KMS-11 (cell line): Measurements from ENCODE around the gene ALDH3B1.
A peak's percentile ranks its signal among the peaks of the same experiment; 100 is the strongest.

Source experiments
- H2AFZ ChIP-seq: fragments of 200-600 bp; sonication (generic); 2 replicates; pipeline ENCODE4 v1.6.1; 2016; ENCODE audit warnings: antibody characterized with exemption, mixed run types, low read depth
- H3K27ac ChIP-seq: fragments of 200-600 bp; sonication (generic); 2 replicates; pipeline ENCODE4 v1.6.1; 2016; ENCODE audit warnings: mild to moderate bottlenecking, mixed run types
- H3K27me3 ChIP-seq: fragments of 200-600 bp; sonication (generic); 2 replicates; pipeline ENCODE4 v1.6.1; 2017; ENCODE audit warnings: mild to moderate bottlenecking, low read depth, mixed run types, moderate library complexity; ENCODE audit not compliant: insufficient read depth
- H3K36me3 ChIP-seq: fragments of 200-600 bp; sonication (generic); 2 replicates; pipeline ENCODE4 v1.6.1; 2017; ENCODE audit warnings: mild to moderate bottlenecking, mixed run types; ENCODE audit not compliant: insufficient read depth
- H3K4me1 ChIP-seq: fragments of 200-600 bp; sonication (generic); 2 replicates; pipeline ENCODE4 v1.6.1; 2016; ENCODE audit warnings: mild to moderate bottlenecking, low read depth, mixed run types; ENCODE audit not compliant: poor library complexity, severe bottlenecking
- H3K4me2 ChIP-seq: fragments of 200-600 bp; sonication (generic); 2 replicates; pipeline ENCODE4 v1.7.0; 2016; ENCODE audit warnings: mild to moderate bottlenecking, mixed run types
- H3K4me3 ChIP-seq: fragments of 200-600 bp; sonication (generic); IDR thresholded peaks from 2 replicates; pipeline ENCODE4 v1.6.1; 2017; ENCODE audit warnings: low read depth, low read length, mixed read lengths; ENCODE audit not compliant: insufficient read depth
- H3K79me2 ChIP-seq: fragments of 200-600 bp; sonication (generic); 2 replicates; pipeline ENCODE4 v1.6.1; 2016; ENCODE audit warnings: low read depth, mixed run types; ENCODE audit not compliant: insufficient read depth
- H3K9ac ChIP-seq: fragments of 200-600 bp; sonication (generic); 2 replicates; pipeline ENCODE4 v1.6.1; 2016; ENCODE audit warnings: mild to moderate bottlenecking, mixed run types
- H4K20me1 ChIP-seq: fragments of 200-600 bp; sonication (generic); 2 replicates; pipeline ENCODE4 v1.6.1; 2016; ENCODE audit warnings: mild to moderate bottlenecking, mixed run types; ENCODE audit not compliant: insufficient read depth
- TF ChIP-seq, protein P1 (sequence below): fragments of 200-600 bp; sonication (generic); conservative IDR thresholded peaks from 2 replicates; pipeline ENCODE4 v1.6.1; 2017; ENCODE audit warnings: low read depth, mild to moderate bottlenecking, antibody characterized with exemption, low read length, moderate library complexity, mixed read lengths

ALDH3B1 gene

DNA sequence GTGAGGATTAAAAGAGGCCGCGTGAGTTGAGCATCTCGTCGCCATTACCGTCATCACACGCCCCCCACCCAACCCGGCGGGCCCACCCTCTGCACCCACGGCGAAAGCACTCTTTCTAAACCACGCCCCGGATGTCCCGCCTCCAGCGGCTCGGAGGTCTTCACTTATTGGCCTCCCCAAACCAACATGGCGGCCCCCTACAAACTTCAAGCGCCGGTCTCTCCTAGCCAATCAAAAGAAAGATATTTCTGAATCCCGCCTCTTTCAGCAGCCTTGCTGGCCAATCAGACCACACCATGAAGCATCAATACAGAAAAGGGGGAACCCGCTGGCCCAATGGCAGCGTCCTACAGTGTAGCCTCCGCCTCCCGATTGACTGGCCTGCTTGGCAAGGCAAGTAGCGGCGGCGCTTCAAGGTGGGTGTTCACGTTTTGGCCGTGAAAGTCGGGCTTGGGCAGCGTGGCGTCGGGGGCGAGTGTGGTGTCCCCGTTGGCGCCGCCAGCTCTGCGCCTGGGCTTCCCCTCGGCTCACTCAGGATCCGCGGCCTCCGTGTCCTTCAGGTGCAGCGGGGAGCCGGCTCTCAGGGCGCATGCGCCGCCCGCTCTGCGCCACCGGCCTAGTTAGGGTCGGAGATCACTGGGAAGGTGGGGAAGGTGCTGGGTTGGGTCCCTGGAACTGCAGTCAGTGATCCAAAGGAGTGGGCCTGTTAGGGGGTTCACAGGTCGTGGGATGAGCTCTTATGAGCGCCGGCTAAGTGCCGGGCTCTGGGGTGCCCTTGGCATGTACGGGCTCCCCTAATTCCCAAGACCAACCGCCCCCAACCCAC, 20.4 kb downstream of the ALDH3B1 start, which contains the start of gene NDUFS8:
NDUFS8 (plus strand) TSS at position 364 of the 826 bp plus-strand sequence. CDS start 1,471 bp downstream, outside the sequence.
- Histone ChIP-seq H3K4me1 (peaks cover 10% of the 10 kb centered on the region), H3K27ac (peak within 1 kb of the TSS; percentile 47), H3K9ac (peak within 1 kb of the TSS; percentile 69; the same call in 1 of the 2 replicates), H3K27me3 (no peaks in the 10 kb centered on the region), H3K36me3 (no peaks in the 10 kb centered on the region), H3K4me2 (peak within 1 kb of the TSS; percentile 91), H3K4me3 (no peak within 1 kb of the TSS), H3K79me2 (peaks cover 14% of the 10 kb centered on the region; the same call in 1 of the 2 replicates), H4K20me1 (no peaks in the 10 kb centered on the region), H2AFZ (peak within 1 kb of the TSS; percentile 56)
- TF ChIP-seq, protein P1, sequence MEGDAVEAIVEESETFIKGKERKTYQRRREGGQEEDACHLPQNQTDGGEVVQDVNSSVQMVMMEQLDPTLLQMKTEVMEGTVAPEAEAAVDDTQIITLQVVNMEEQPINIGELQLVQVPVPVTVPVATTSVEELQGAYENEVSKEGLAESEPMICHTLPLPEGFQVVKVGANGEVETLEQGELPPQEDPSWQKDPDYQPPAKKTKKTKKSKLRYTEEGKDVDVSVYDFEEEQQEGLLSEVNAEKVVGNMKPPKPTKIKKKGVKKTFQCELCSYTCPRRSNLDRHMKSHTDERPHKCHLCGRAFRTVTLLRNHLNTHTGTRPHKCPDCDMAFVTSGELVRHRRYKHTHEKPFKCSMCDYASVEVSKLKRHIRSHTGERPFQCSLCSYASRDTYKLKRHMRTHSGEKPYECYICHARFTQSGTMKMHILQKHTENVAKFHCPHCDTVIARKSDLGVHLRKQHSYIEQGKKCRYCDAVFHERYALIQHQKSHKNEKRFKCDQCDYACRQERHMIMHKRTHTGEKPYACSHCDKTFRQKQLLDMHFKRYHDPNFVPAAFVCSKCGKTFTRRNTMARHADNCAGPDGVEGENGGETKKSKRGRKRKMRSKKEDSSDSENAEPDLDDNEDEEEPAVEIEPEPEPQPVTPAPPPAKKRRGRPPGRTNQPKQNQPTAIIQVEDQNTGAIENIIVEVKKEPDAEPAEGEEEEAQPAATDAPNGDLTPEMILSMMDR, result no peak

DNA sequence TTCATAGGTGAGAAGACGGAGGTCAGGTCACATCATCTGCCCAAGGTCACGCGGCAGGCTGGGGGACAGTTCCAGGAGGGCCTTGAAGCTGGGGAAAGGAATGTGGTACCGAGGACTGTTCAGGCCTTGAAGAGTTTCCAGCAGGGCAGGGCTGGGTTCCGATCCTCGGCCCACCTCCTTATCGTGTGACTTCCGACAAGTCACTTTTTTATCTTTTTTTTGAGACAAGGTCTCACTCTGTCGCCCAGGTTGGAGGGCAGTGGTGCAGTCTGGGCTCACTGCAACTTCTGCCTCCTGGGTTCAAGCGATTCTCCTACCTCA, 21.0 kb downstream of the ALDH3B1 start:
- Histone ChIP-seq H3K4me3 (no peak overlapping the region), H3K4me1 (peaks cover 10% of the 10 kb centered on the region), H3K4me2 (peak overlapping the region; percentile 66), H3K79me2 (peaks cover 14% of the 10 kb centered on the region; the same call in 1 of the 2 replicates), H3K36me3 (no peaks in the 10 kb centered on the region), H2AFZ (0 out of 2 replicates have a peak overlapping the region, but pooled peaks have one; percentile 47), H3K27ac (peak overlapping the region; percentile 47), H3K27me3 (no peaks in the 10 kb centered on the region), H3K9ac (peak overlapping the region; percentile 69; the same call in 1 of the 2 replicates), H4K20me1 (no peaks in the 10 kb centered on the region)
- TF ChIP-seq, protein P1, result no peak

DNA sequence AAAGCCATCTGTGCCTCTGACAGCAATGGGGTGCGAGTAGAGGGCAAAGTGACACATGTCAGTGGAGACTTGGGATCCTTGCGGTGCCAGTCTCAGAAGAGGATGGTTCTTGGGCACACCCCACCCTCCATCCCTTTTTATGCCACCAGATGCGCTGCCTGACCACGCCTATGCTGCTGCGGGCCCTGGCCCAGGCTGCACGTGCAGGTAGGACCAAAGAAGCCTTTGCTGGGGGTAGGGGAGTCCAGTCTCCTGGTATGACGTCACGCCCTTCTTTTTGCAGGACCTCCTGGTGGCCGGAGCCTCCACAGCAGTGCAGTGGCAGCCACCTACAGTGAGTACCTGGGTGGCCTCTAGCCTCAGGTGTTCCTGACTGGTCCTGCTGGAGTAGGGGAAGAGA, 21.9 kb downstream of the ALDH3B1 start:
- Histone ChIP-seq H3K4me2 (peak overlapping the region; percentile 66), H3K27ac (no peak overlapping the region), H3K79me2 (peaks cover 14% of the 10 kb centered on the region; the same call in 1 of the 2 replicates), H2AFZ (no peak overlapping the region), H3K9ac (no peak overlapping the region), H3K27me3 (no peaks in the 10 kb centered on the region), H3K36me3 (no peaks in the 10 kb centered on the region), H3K4me3 (no peak overlapping the region), H3K4me1 (peaks cover 10% of the 10 kb centered on the region), H4K20me1 (no peaks in the 10 kb centered on the region)
- TF ChIP-seq, protein P1, result no peak

DNA sequence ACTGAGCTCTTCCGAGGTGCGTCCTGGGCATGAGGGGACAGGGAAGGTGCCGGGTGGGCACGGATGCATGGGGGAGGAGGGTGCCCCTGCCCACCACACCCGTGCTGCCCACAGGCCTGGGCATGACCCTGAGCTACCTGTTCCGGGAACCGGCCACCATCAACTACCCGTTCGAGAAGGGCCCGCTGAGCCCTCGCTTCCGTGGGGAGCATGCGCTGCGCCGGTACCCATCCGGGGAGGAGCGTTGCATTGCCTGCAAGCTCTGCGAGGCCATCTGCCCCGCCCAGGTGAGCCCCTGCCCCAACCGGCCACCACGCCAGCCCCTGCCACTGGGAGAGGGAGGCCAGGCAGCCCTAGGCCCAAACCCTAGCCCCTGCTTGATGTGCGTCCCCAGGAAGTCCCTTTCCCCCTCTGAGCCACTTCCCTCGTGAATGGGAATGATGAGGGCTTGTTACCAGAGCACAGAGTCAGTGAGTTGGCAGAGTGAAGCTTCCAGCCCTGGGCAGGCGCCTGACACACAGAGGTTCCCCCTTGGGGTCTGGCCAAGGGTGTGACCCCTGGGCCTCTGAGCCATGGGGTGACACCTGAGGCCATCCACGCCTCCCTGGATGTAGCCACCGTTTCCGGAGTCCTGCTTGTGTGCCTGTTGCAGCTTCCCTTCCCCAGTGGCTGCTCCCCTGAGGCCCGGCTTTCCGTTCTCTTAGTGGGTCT, 23.0 kb downstream of the ALDH3B1 start:
- TF ChIP-seq, protein P1, result no peak
- Histone ChIP-seq H3K27ac (no peak overlapping the region), H3K79me2 (peaks cover 14% of the 10 kb centered on the region; the same call in 1 of the 2 replicates), H2AFZ (no peak overlapping the region), H3K9ac (no peak overlapping the region), H3K4me1 (peaks cover 18% of the 10 kb centered on the region), H3K27me3 (no peaks in the 10 kb centered on the region), H3K4me2 (no peak overlapping the region), H4K20me1 (no peaks in the 10 kb centered on the region), H3K4me3 (no peak overlapping the region), H3K36me3 (no peaks in the 10 kb centered on the region)
